Activated naive CD4-positive, alpha-beta T cell treated with anti-CD3 and anti-CD28 coated beads for 36 hours (primary cell): Measurements from ENCODE around the gene SNX19. TPM values are rescaled to one million over a fixed set of nuclear protein-coding genes. Genes with fewer than 3 reads are reported as not detected.
A peak's percentile ranks its signal among the peaks of the same experiment; 100 is the strongest.
"Not testable (repeated sequence)": the region's sequence is repeated elsewhere in the genome, so short reads cannot be mapped to it uniquely, and the experiment has no call there.

Experiments used
- CTCF ChIA-PET: fragments of 350-600 bp; sonication (Branson Sonifier 250); formaldehyde crosslinking; loops from one replicate; lab custom pipeline; 2021; ENCODE audit warnings: antibody characterized with exemption; lab: Charles Lee
- DNase-seq: peaks from one replicate; pipeline ENCODE4 v3.0.0-alpha.2; 2020
- H3K27ac Mint-ChIP-seq: one replicate; pipeline ENCODE4 v1.8.0; 2021; ENCODE audit warnings: mild to moderate bottlenecking, mixed read lengths
- H3K27me3 Mint-ChIP-seq: one replicate; pipeline ENCODE4 v1.8.0; 2021; ENCODE audit warnings: low read depth, mixed read lengths
- H3K36me3 Mint-ChIP-seq: one replicate; pipeline ENCODE4 v1.8.0; 2021; ENCODE audit warnings: low read depth, mixed read lengths
- H3K4me1 Mint-ChIP-seq: one replicate; pipeline ENCODE4 v1.8.0; 2021; ENCODE audit warnings: low read depth, mixed read lengths
- H3K4me3 Mint-ChIP-seq: one replicate; pipeline ENCODE4 v1.8.0; 2021; ENCODE audit warnings: mild to moderate bottlenecking, moderate library complexity, mixed read lengths
- H3K9me3 Mint-ChIP-seq: one replicate; pipeline ENCODE4 v1.8.0; 2021; ENCODE audit warnings: mixed read lengths
- intact Hi-C: fragments of 100-400 bp; cut with micrococcal nuclease; formaldehyde crosslinking; loops from one replicate; pipeline ENCODE4 v1.15.1; 2023
- total RNA-seq, 2 experiments: library from RNA; stranded (reverse); gene quantifications; one replicate each; pipeline ENCODE4 v1.2.3, GENCODE V29; 2021

SNX19 gene
- total RNA-seq, 2 experiments from 2014 or later, result 18.0 to 21.6 TPM

DNA sequence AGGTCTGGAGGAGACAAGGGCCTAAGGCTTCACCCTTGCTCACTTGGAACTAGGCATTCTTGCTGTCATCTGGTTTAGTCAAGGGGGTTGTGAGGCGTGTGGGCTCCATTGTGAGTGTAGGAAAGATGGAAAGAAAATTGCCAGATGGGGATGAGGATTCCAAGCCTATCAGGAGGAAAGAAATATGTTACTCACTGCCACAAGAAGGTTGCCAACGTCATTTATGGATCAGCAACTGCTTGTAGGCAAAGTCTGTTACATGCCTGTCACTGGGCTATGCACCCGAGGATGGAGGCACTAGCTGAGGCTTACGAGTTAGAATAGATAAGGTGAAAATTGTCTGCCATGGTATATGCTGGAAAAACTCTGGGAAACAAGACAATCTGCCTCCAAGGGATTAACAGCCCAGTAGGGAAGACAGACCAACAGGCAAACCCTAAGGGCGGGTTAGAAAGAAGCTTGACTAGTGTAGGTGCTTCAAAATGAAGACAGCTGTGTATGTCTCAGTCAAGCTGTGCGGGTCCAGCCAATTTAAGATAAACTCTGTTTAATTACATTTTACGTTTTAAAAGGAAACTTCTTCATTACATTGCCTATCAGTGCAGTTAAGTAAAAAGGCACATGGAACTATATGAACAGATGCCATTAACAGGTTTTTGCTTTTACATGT is 47.4 kb downstream of the SNX19 start:
- H3K27ac Mint-ChIP-seq, result no peak overlapping the region
- CTCF ChIA-PET, result interaction anchor here (1.2 to 1.3 kb wide), 2 partner anchors 11 to 438 kb away, joined by 3 to 4 read pairs; no protein-coding TSS in a partner anchor

DNA sequence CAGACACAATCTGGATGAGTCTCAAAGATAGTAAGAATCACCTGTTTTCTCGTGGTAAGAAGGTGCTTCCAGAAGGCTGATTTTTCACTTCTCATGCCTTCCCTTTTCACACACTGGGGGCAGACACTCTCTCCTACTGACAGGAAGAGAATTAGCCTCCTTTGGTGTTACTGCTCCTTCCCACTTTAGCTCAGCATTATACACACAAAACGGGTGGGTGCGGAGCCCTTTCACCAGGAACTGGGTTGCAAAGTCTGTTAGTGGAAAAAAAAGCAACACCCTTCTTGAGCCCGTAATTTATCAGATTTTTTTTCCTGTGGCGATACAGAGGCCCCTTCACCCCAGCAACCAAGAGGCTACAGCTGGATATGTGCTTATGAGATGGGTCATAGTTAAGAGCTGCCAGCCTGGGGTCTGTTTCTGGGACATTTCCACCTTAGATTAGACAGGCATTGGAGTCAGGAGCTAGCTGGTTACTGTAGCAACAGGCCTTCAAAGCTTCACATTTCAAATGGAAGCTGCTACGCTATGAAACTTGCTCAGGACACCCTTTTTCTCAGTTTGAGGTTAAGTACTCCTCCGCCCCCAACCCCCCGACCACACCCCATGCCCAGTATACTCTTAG is 48.1 kb downstream of the SNX19 start:
- no peaks in the 10 kb centered on the region for H3K9me3 Mint-ChIP-seq
- no peak overlapping the region for H3K4me3 Mint-ChIP-seq
- H3K4me1 Mint-ChIP-seq, result peaks cover 12% of the 10 kb centered on the region
- DNase-seq, result no peak
- peaks cover 9% of the 10 kb centered on the region for H3K36me3 Mint-ChIP-seq
- H3K27ac Mint-ChIP-seq, result no peak overlapping the region
- CTCF ChIA-PET, result interaction anchor here (1.2 to 1.9 kb wide), 4 partner anchors 10 to 437 kb away, joined by 3 to 6 read pairs (median 4); no protein-coding TSS in a partner anchor
- no peaks in the 10 kb centered on the region for H3K27me3 Mint-ChIP-seq
- intact Hi-C loops, result loop anchor here (10.0 kb wide), 1 partner anchor 943 kb away; no protein-coding TSS in a partner anchor

More for the DNA sequence above, 47.4 kb downstream of the SNX19 start:
- Mint-ChIP-seq H3K27me3 (no peaks in the 10 kb centered on the region), H3K4me1 (peaks cover 12% of the 10 kb centered on the region), H3K9me3 (no peaks in the 10 kb centered on the region), H3K36me3 (peaks cover 9% of the 10 kb centered on the region), H3K4me3 (no peak overlapping the region)
- DNase-seq, result no peak
- intact Hi-C loops, result loop anchor here (10.0 kb wide), 1 partner anchor 944 kb away; no protein-coding TSS in a partner anchor

DNA sequence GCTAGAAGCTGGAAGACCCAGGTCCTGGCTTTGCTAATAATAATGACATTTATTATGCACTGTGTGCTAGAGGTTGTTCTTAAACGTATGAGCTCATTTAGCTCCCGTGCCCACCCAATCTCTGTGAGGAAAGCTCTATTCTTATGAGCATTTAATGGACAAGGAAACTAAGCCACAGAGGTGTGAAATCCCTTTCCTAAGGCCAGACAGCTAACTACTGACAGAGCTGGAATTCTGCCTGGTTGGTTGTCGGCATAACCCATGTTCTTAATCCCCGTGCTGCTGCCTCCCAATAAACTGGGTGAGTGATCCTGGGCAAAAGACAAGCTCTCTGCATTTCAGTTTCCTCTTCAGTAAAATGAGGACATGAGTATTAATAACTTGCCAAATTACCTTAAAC is 49.4 kb downstream of the SNX19 start:
- Mint-ChIP-seq H3K36me3 (peaks cover 6% of the 10 kb centered on the region), H3K27me3 (no peaks in the 10 kb centered on the region), H3K27ac (no peak overlapping the region), H3K4me1 (peaks cover 9% of the 10 kb centered on the region), H3K9me3 (no peaks in the 10 kb centered on the region), H3K4me3 (no peak overlapping the region)
- CTCF ChIA-PET, result interaction anchor here (0.5 to 1.9 kb wide), 4 partner anchors 18 to 1088 kb away, joined by 3 to 6 read pairs (median 4); no protein-coding TSS in a partner anchor
- intact Hi-C loops, result loop anchor here (10.0 kb wide), 1 partner anchor 942 kb away; no protein-coding TSS in a partner anchor
- DNase-seq, result no peak

DNA sequence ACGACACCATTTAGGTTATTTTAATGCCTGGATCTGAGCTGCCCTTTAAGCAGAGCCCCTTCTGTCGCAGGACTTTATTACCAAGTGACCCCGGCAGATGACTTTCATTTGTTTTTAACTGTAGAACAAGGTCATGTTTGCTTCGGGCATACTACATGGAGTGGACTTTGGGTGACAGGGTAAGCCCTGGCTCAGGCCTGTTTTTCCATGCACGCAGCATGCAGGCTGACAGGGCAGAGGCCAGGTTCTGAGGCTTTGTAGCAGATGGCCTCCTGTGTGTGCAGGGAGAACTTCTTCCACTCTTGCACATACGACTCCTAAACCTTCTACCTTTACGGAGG is 50.5 kb downstream of the SNX19 start:
- CTCF ChIA-PET, result no interaction called here
- no peak for DNase-seq
- H3K36me3 Mint-ChIP-seq, result peaks cover 3% of the 10 kb centered on the region
- H3K4me1 Mint-ChIP-seq, result peaks cover 4% of the 10 kb centered on the region
- H3K4me3 Mint-ChIP-seq, result no peak overlapping the region
- intact Hi-C loops, result loop anchor here (10.0 kb wide), 1 partner anchor 941 kb away; no protein-coding TSS in a partner anchor
- no peaks in the 10 kb centered on the region for H3K27me3 Mint-ChIP-seq
- H3K27ac Mint-ChIP-seq, result no peak overlapping the region
- H3K9me3 Mint-ChIP-seq, result no peaks in the 10 kb centered on the region

- H3K27me3 Mint-ChIP-seq, result no peaks in the 10 kb centered on the region
- no peak for DNase-seq
- H3K4me3 Mint-ChIP-seq, result no peak overlapping the region
- peaks cover 1% of the 10 kb centered on the region for H3K36me3 Mint-ChIP-seq
- intact Hi-C loops, result loop anchor here (10.0 kb wide), 1 partner anchor 940 kb away; no protein-coding TSS in a partner anchor
- peaks cover 4% of the 10 kb centered on the region for H3K4me1 Mint-ChIP-seq
- no peaks in the 10 kb centered on the region for H3K9me3 Mint-ChIP-seq
- CTCF ChIA-PET, result interaction anchor here (8.6 kb wide), 1 partner anchor 433 kb away, joined by 216 read pairs; the partner anchor contains the start of gene ADAMTS8
- no peak overlapping the region for H3K27ac Mint-ChIP-seq
These were observed 51.0 kb downstream of the SNX19 start for GRCh38 chr11:130865091-130865773.

- CTCF ChIA-PET, result interaction anchor here (0.6 to 8.6 kb wide), 55 partner anchors 9 to 710 kb away, joined by 3 to 216 read pairs (median 5); partner anchors contain the start of gene ADAMTS8
- peaks cover 4% of the 10 kb centered on the region for H3K4me1 Mint-ChIP-seq
- H3K36me3 Mint-ChIP-seq, result no peaks in the 10 kb centered on the region
- no peak overlapping the region for H3K4me3 Mint-ChIP-seq
- intact Hi-C loops, result loop anchor here (1.0 to 10.0 kb wide), 4 partner anchors 32 to 937 kb away; no protein-coding TSS in a partner anchor
- peaks cover 6% of the 10 kb centered on the region for H3K27me3 Mint-ChIP-seq
- peak; percentile 91 for DNase-seq
- H3K27ac Mint-ChIP-seq, result no peak overlapping the region
- H3K9me3 Mint-ChIP-seq, result no peaks in the 10 kb centered on the region
These were observed 54.1 kb downstream of the SNX19 start for GRCh38 chr11:130861902-130862860.

DNA sequence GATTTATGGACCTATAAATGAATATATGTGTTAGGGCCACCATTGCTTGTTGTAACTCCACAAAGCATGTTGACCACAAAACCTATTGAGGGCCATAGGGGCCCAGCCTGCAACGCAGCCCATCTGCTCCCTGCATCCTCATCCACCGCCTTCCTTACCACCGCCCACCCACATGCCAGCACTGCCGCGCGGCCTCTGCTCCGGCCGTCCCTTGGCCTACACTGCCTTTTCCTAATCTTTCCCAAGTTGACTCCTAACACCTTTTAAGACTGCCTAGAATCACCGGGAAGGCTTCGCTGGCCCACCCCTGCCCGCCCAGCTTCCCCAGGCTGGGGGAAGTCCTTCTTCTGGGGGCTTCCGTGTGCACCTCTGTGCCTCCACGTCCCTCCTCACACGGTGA is 55.0 kb downstream of the SNX19 start:
- Mint-ChIP-seq H3K4me1 (peaks cover 4% of the 10 kb centered on the region), H3K9me3 (no peaks in the 10 kb centered on the region), H3K36me3 (no peaks in the 10 kb centered on the region), H3K27me3 (peaks cover 12% of the 10 kb centered on the region), H3K4me3 (no peak overlapping the region), H3K27ac (no peak overlapping the region)
- DNase-seq, result no peak
- CTCF ChIA-PET, result interaction anchor here (0.8 to 8.6 kb wide), 22 partner anchors 9 to 649 kb away, joined by 3 to 216 read pairs (median 7); partner anchors contain the start of gene ADAMTS8
- intact Hi-C loops, result loop anchor here (10.0 kb wide), 1 partner anchor 936 kb away; no protein-coding TSS in a partner anchor

- CTCF ChIA-PET, result interaction anchor here (0.9 to 8.6 kb wide), 7 partner anchors 8 to 428 kb away, joined by 4 to 216 read pairs (median 6); partner anchors contain the start of gene ADAMTS8
- no peak for DNase-seq
- intact Hi-C loops, result loop anchor here (10.0 kb wide), 1 partner anchor 935 kb away; no protein-coding TSS in a partner anchor
- Mint-ChIP-seq H3K9me3 (no peaks in the 10 kb centered on the region), H3K36me3 (peaks cover 2% of the 10 kb centered on the region), H3K27ac (no peak overlapping the region), H3K4me1 (peaks cover 4% of the 10 kb centered on the region), H3K4me3 (no peak overlapping the region), H3K27me3 (peaks cover 19% of the 10 kb centered on the region)
These were observed 56.4 kb downstream of the SNX19 start for GRCh38 chr11:130859886-130860285.

GRCh38 chr11:130858215-130858614 is 58.1 kb downstream of the SNX19 start:
- DNase-seq, result no peak
- Mint-ChIP-seq H3K27me3 (peaks cover 24% of the 10 kb centered on the region), H3K4me1 (peaks cover 4% of the 10 kb centered on the region), H3K4me3 (no peak overlapping the region), H3K27ac (no peak overlapping the region), H3K36me3 (peaks cover 2% of the 10 kb centered on the region), H3K9me3 (no peaks in the 10 kb centered on the region)
- intact Hi-C loops, result no loop called here
- CTCF ChIA-PET, result interaction anchor here (0.7 to 8.6 kb wide), 4 partner anchors 10 to 490 kb away, joined by 3 to 216 read pairs (median 3); partner anchors contain the start of gene ADAMTS8

DNA sequence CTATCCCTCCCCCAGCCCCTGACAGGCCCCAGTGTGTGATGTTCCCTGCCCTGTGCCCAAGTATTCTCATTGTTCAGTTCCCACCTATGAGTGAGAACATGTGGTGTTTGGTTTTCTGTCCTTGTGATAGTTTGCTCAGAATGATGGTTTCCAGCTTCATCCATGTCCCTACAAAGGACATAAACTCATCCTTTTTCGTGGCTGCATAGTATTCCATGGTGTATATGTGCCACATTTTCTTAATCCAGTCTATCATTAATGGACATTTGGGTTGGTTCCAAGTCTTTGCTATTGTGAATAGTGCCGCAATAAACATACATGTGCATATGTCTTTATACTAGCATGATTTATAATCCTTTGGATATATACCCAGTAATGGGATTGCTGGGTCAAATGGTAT is 60.6 kb downstream of the SNX19 start:
- H3K4me1 Mint-ChIP-seq, H3K36me3 Mint-ChIP-seq, H3K9me3 Mint-ChIP-seq, H3K4me3 Mint-ChIP-seq, H3K27ac Mint-ChIP-seq, intact Hi-C loops, CTCF ChIA-PET, DNase-seq: not testable (repeated sequence)
- peaks cover 24% of the 10 kb centered on the region for H3K27me3 Mint-ChIP-seq

DNA sequence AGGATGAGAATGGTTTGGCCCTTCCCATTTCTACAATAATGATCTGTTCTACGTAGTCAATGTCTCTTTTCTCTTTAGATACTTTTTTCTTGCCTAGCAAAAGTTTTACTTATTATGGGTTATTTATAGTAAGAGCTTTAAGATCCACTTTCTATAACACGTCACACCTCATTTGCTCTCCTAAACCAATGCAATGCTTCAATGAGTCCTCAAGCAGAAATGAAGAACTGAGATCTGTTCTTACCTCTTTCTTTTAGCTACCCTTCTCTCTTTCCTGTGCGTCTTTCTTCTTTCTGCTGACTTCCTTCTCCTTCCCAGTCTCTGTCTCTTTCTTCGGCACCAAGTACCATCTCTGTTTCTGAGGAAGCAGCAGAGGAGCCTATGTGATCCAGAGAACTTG is 61.8 kb downstream of the SNX19 start:
- no peak overlapping the region for H3K27ac Mint-ChIP-seq
- H3K36me3 Mint-ChIP-seq, result peaks cover 2% of the 10 kb centered on the region
- peaks cover 24% of the 10 kb centered on the region for H3K27me3 Mint-ChIP-seq
- intact Hi-C loops, result no loop called here
- H3K4me3 Mint-ChIP-seq, result no peak overlapping the region
- DNase-seq, result no peak
- CTCF ChIA-PET, result interaction anchor here (0.9 to 1.1 kb wide), 2 partner anchors 419 to 423 kb away, joined by 3 to 7 read pairs; no protein-coding TSS in a partner anchor
- H3K9me3 Mint-ChIP-seq, result no peaks in the 10 kb centered on the region
- H3K4me1 Mint-ChIP-seq, result no peaks in the 10 kb centered on the region
